ENCODE data around the gene JAG2.

JAG2 gene

GRCh38 chr14:105168979-105169507 lies 467 bp upstream of the JAG2 start:
- ChIA-PET POLR2A (interaction anchor here (1.3 to 2.0 kb wide), 2 partner anchors 12 to 132 kb away, joined by 3 to 9 read pairs; partner anchors contain the start of gene NUDT14), CTCF (interaction anchor here (0.7 to 3.7 kb wide), 5 partner anchors 9 to 192 kb away, joined by 3 to 18 read pairs (median 3); partner anchors contain the start of gene NUDT14)
- Histone ChIP-seq H3K4me1 (ENCODE audit: control insufficient read depth, insufficient read depth, low read length) (peaks cover 3% of the 10 kb centered on the region; the same call in 1 of the 2 replicates), H3K27ac (ENCODE audit: extremely low read depth, low read depth, low read length) (peak overlapping the region; percentile 24; the same call in 1 of the 2 replicates), H3K36me3 (ENCODE audit: control insufficient read depth in 2 of 2, insufficient read depth in 1 of 2, low read length in 2 of 2) (peaks cover 0 to 4% of the 10 kb centered on the region in 2 experiments; a peak in 1 of 3 replicates), H3K4me3 (ENCODE audit: low read depth, low read length) (no peak overlapping the region), H3K9me3 (ENCODE audit: control insufficient read depth, insufficient read depth, low read depth, low read length) (no peaks in the 10 kb centered on the region)
- TF ChIP-seq ZBTB7A (tag by site-specific recombination; IDR thresholded peaks at IDR 0.05; ENCODE audit: low read depth) = peak; percentile 21; the same call in 1 of the 2 replicates
- peak; percentile 30; the same call in 1 of the 2 replicates for TF ChIP-seq KLF8 (tag by site-specific recombination; IDR thresholded peaks at IDR 0.05)
- TF ChIP-seq KLF10 (tag by site-specific recombination; IDR thresholded peaks at IDR 0.05) = 0 out of 2 replicates have a peak, but pooled peaks have one; percentile 35
- no peak for TF ChIP-seq ZBTB44 (tag by site-specific recombination; IDR thresholded peaks at IDR 0.05)
- no peak for TF ChIP-seq ZNF24 (tag by site-specific recombination; IDR thresholded peaks at IDR 0.05)
- TF ChIP-seq PATZ1 (tag by site-specific recombination; IDR thresholded peaks at IDR 0.05) = peak; percentile 60; the same call in 1 of the 2 replicates
- peak; percentile 60 for TF ChIP-seq PRDM10 (tag by site-specific recombination; IDR thresholded peaks at IDR 0.05)
- TF ChIP-seq ZIC2 (tag by site-specific recombination; IDR thresholded peaks at IDR 0.05) = peak; percentile 14; the same call in 1 of the 2 replicates
- TF ChIP-seq ZFHX2 (tag by site-specific recombination; conservative IDR thresholded peaks at IDR 0.05) = peak; percentile 88
- TF ChIP-seq EGR2 (tag by site-specific recombination; IDR thresholded peaks at IDR 0.05; ENCODE audit: low read depth) = peak; percentile 23
- TF ChIP-seq ZNF544 (tag by site-specific recombination; IDR thresholded peaks at IDR 0.05) = no peak
- no peak for TF ChIP-seq ZFP3 (tag by site-specific recombination; IDR thresholded peaks at IDR 0.05; ENCODE audit: low read depth)
- TF ChIP-seq GFI1B (tag by site-specific recombination; IDR thresholded peaks at IDR 0.05) = no peak
- TF ChIP-seq GLIS2 (tag by site-specific recombination; IDR thresholded peaks at IDR 0.05) = peak; percentile 41; the same call in 1 of the 2 replicates
- TF ChIP-seq PRDM6 (tag by site-specific recombination; IDR thresholded peaks at IDR 0.05) = no peak
- no peak for TF ChIP-seq ZNF561 (tag by site-specific recombination; IDR thresholded peaks at IDR 0.05; ENCODE audit: borderline replicate concordance)
- no peak for TF ChIP-seq YY2 (tag by site-specific recombination; IDR thresholded peaks at IDR 0.05)
- peak; percentile 63 for TF ChIP-seq GLIS1 (tag by site-specific recombination; IDR thresholded peaks at IDR 0.05)
- TF ChIP-seq ZBTB8A (tag by site-specific recombination; IDR thresholded peaks at IDR 0.05) = peak; percentile 35; the same call in 1 of the 2 replicates
- TF ChIP-seq MYNN (tag by site-specific recombination; IDR thresholded peaks at IDR 0.05; ENCODE audit: borderline replicate concordance) = no peak
- no peak for TF ChIP-seq ZNF600 (tag by site-specific recombination; IDR thresholded peaks at IDR 0.05)
- no peak for TF ChIP-seq ZNF830 (tag by site-specific recombination; IDR thresholded peaks at IDR 0.05; ENCODE audit: low read depth)
- peak; percentile 28 for TF ChIP-seq ZBTB26 (tag by site-specific recombination; optimal IDR thresholded peaks at IDR 0.05)
